ENCODE measurements around the gene ZFP28. TPM values are rescaled to one million over a fixed set of nuclear protein-coding genes. Genes with fewer than 3 reads are reported as not detected.
A peak's percentile ranks its signal among the peaks of the same experiment; 100 is the strongest.

The ZFP28 gene
- total and polyA plus RNA-seq, 8 donors: 2.1 to 4.8 (median 2.8) TPM

GRCh38 chr19:56567274-56568120, 28.7 kb downstream of the ZFP28 start, which contains the start of gene ZNF470:
TSS of gene ZNF470 (plus strand) at chr19:56567468. CDS start at chr19:56570312, 2,844 bp downstream.
- Histone ChIP-seq H3K4me3 (peak within 1 kb of the TSS; percentile 57 to 96 (median 87)), H3K4me1 (no peaks in the 10 kb centered on the region), H3K27ac (peak within 1 kb of the TSS; percentile 4 to 69 (median 61)), H3K36me3 (peaks cover 0 to 9% (median 6%) of the 10 kb centered on the region in 3 donors), H3K9me3 (peaks cover 0 to 3% (median 0%) of the 10 kb centered on the region in 4 donors), H3K27me3 (no peaks in the 10 kb centered on the region)
- TF ChIP-seq CTCF (IDR thresholded peaks at IDR 0.05): no peak
- WGBS, 2 donors: 2 to 3% methylated on average over 62 to 66 of the region's 66 CpGs
- DNase-seq: peak; percentile 93 to 98 (median 96)
- no peak for FAIRE-seq
- intact Hi-C loops (cut with DNase I): no loop called here
- ATAC-seq: peak; percentile 99 to 100 (median 100)

GRCh38 chr19:56572589-56572988, 33.8 kb downstream of the ZFP28 start:
- Histone ChIP-seq H3K4me1 (no peaks in the 10 kb centered on the region), H3K27ac (no peak overlapping the region), H3K9me3 (peaks cover 1 to 15% (median 4%) of the 10 kb centered on the region in 4 donors), H3K4me3 (no peak overlapping the region), H3K36me3 (peaks cover 0 to 39% (median 16%) of the 10 kb centered on the region in 3 donors), H3K27me3 (no peaks in the 10 kb centered on the region)
- FAIRE-seq (no peak), DNase-seq (no peak), ATAC-seq (no peak)
- no peak for TF ChIP-seq CTCF (IDR thresholded peaks at IDR 0.05)
- intact Hi-C loops (cut with DNase I): no loop called here
- WGBS, 2 donors: 48 to 49% methylated on average over 2 of the region's 2 CpGs

GRCh38 chr19:56573914-56574313, 35.2 kb downstream of the ZFP28 start:
- 96 to 97% methylated on average over 3 of the region's 3 CpGs for WGBS, 2 donors
- H3K27ac ChIP-seq: no peak overlapping the region
- no peak for FAIRE-seq
- intact Hi-C loops (cut with DNase I): no loop called here
- H3K36me3 ChIP-seq: peaks cover 0 to 39% (median 16%) of the 10 kb centered on the region in 3 donors
- peaks cover 3 to 28% (median 5%) of the 10 kb centered on the region in 4 donors for H3K9me3 ChIP-seq
- no peaks in the 10 kb centered on the region for H3K4me1 ChIP-seq
- no peaks in the 10 kb centered on the region for H3K27me3 ChIP-seq
- ATAC-seq: no peak
- H3K4me3 ChIP-seq: no peak overlapping the region
- TF ChIP-seq CTCF (IDR thresholded peaks at IDR 0.05): no peak
- DNase-seq: no peak

- Histone ChIP-seq H3K27me3 (no peaks in the 10 kb centered on the region), H3K36me3 (peaks cover 0 to 30% (median 11%) of the 10 kb centered on the region in 3 donors), H3K27ac (no peak overlapping the region), H3K9me3 (peaks cover 3 to 32% (median 11%) of the 10 kb centered on the region in 4 donors), H3K4me1 (no peaks in the 10 kb centered on the region), H3K4me3 (no peak overlapping the region)
- TF ChIP-seq CTCF (IDR thresholded peaks at IDR 0.05): no peak
- ATAC-seq (no peak), DNase-seq (no peak), FAIRE-seq (no peak)
- 95 to 98% methylated on average over 11 of the region's 11 CpGs for WGBS, 2 donors
- intact Hi-C loops (cut with DNase I): no loop called here
These were observed 39.2 kb downstream of the ZFP28 start for GRCh38 chr19:56577719-56578602.
